ENCODE measurements around the gene VEGFA.

GRCh38 chr6:43821101-43821886, 51.3 kb downstream of the VEGFA start:
- TF ChIP-seq POLR2AphosphoS5 (IDR thresholded peaks at IDR 0.05; ENCODE audit: low read depth, low read length) = no peak
- no peak for TF ChIP-seq REST (IDR thresholded peaks at IDR 0.05; ENCODE audit: insufficient read depth in 1 of 2, low read depth in 2 of 2, low read length in 2 of 2)

Data from PFSK-1 (cell line).